Measurements from ENCODE around the gene MAS1L. TPM values are rescaled to one million over a fixed set of nuclear protein-coding genes. Genes with fewer than 3 reads are reported as not detected.

MAS1L gene
- total RNA-seq, 2 experiments from 2014 or later = not detected

DNA sequence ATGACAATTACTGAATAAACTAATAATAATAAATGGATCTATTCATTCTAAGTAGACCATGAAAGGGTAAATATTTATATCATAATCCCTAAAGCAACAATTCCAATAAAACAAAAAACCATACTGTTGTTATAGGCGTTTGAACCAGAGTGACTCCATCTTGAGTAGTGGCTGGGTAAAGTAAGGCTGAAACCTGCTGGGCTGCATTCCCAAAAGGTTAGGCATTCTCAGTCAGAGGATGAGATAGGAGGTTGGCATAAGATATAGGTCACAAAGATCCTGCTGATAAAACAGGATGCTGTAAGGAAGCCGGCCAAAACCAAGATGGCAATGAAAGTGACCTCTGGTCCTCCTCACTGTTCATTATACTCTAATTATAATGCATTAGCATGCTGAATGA lies 22.5 kb downstream of the MAS1L start:
- Mint-ChIP-seq H3K27ac (no peak overlapping the region), H3K4me1 (ENCODE audit: low read depth) (no peaks in the 10 kb centered on the region), H3K27me3 (peaks cover 49% of the 10 kb centered on the region), H3K9me3 (no peaks in the 10 kb centered on the region), H3K36me3 (ENCODE audit: low read depth) (no peaks in the 10 kb centered on the region), H3K4me3 (no peak overlapping the region)
- CTCF ChIA-PET = no interaction called here
- intact Hi-C loops (cut with DNase I, micrococcal nuclease) = no loop called here
- H3K27ac ChIP-seq (ENCODE audit: low read depth in 1 of 2, low read length in 2 of 2) = no peak overlapping the region
- no peaks in the 10 kb centered on the region for H3K4me1 ChIP-seq (ENCODE audit: insufficient read depth, low read length)
- no peak for DNase-seq
- no peak for ATAC-seq (ENCODE audit: poor library complexity)
- H3K36me3 ChIP-seq (ENCODE audit: insufficient read depth, low read length) = no peaks in the 10 kb centered on the region
- H3K4me3 ChIP-seq (ENCODE audit: low read length) = no peak overlapping the region
- POLR2A ChIA-PET = no interaction called here
- no peaks in the 10 kb centered on the region for H3K9me3 ChIP-seq (ENCODE audit: control insufficient read depth in 1 of 2, insufficient read depth in 1 of 2, low read length in 2 of 2)
- H3K27me3 ChIP-seq (ENCODE audit: control insufficient read depth in 1 of 2, insufficient read depth in 2 of 2, low read length in 2 of 2) = peaks cover 0 to 9% of the 10 kb centered on the region in 2 experiments
- TF ChIP-seq CTCF (IDR thresholded peaks at IDR 0.05) = no peak

- Mint-ChIP-seq H3K27me3 (peaks cover 40% of the 10 kb centered on the region), H3K36me3 (ENCODE audit: low read depth) (no peaks in the 10 kb centered on the region), H3K9me3 (no peaks in the 10 kb centered on the region), H3K4me1 (ENCODE audit: low read depth) (no peaks in the 10 kb centered on the region), H3K4me3 (no peak overlapping the region), H3K27ac (no peak overlapping the region)
- no peaks in the 10 kb centered on the region for H3K4me1 ChIP-seq (ENCODE audit: insufficient read depth, low read length)
- intact Hi-C loops (cut with DNase I, micrococcal nuclease) = no loop called here
- ChIA-PET POLR2A (no interaction called here), CTCF (no interaction called here)
- H3K9me3 ChIP-seq (ENCODE audit: control insufficient read depth in 1 of 2, insufficient read depth in 1 of 2, low read length in 2 of 2) = no peaks in the 10 kb centered on the region
- H3K27me3 ChIP-seq (ENCODE audit: control insufficient read depth in 1 of 2, insufficient read depth in 2 of 2, low read length in 2 of 2) = peaks cover 0 to 6% of the 10 kb centered on the region in 2 experiments
- DNase-seq = no peak
- no peak for ATAC-seq (ENCODE audit: poor library complexity)
- H3K36me3 ChIP-seq (ENCODE audit: insufficient read depth, low read length) = no peaks in the 10 kb centered on the region
- TF ChIP-seq CTCF (IDR thresholded peaks at IDR 0.05) = no peak
- no peak overlapping the region for H3K4me3 ChIP-seq (ENCODE audit: low read length)
- H3K27ac ChIP-seq (ENCODE audit: low read depth in 1 of 2, low read length in 2 of 2) = no peak overlapping the region
Measured at GRCh38 chr6:29462022-29462421, 25.7 kb downstream of the MAS1L start.

GRCh38 chr6:29461021-29461814 lies 26.5 kb downstream of the MAS1L start:
- intact Hi-C loops (cut with DNase I, micrococcal nuclease) = no loop called here
- ATAC-seq (ENCODE audit: poor library complexity) = no peak
- ChIA-PET CTCF (no interaction called here), POLR2A (no interaction called here)
- no peaks in the 10 kb centered on the region for H3K4me1 Mint-ChIP-seq (ENCODE audit: low read depth)
- H3K4me3 ChIP-seq (ENCODE audit: low read length) = no peak overlapping the region
- H3K36me3 ChIP-seq (ENCODE audit: insufficient read depth, low read length) = no peaks in the 10 kb centered on the region
- no peaks in the 10 kb centered on the region for H3K36me3 Mint-ChIP-seq (ENCODE audit: low read depth)
- no peaks in the 10 kb centered on the region for H3K9me3 ChIP-seq (ENCODE audit: control insufficient read depth in 1 of 2, insufficient read depth in 1 of 2, low read length in 2 of 2)
- no peak overlapping the region for H3K27ac Mint-ChIP-seq
- TF ChIP-seq CTCF (IDR thresholded peaks at IDR 0.05) = no peak
- H3K4me1 ChIP-seq (ENCODE audit: insufficient read depth, low read length) = no peaks in the 10 kb centered on the region
- DNase-seq = no peak
- H3K27me3 Mint-ChIP-seq = peaks cover 32% of the 10 kb centered on the region
- H3K27me3 ChIP-seq (ENCODE audit: control insufficient read depth in 1 of 2, insufficient read depth in 2 of 2, low read length in 2 of 2) = peaks cover 0 to 6% of the 10 kb centered on the region in 2 experiments
- H3K4me3 Mint-ChIP-seq = no peak overlapping the region
- H3K9me3 Mint-ChIP-seq = no peaks in the 10 kb centered on the region
- H3K27ac ChIP-seq (ENCODE audit: low read depth in 1 of 2, low read length in 2 of 2) = no peak overlapping the region
